HepG2 (cell line): ENCODE results near the gene CAPZB. TPM values are rescaled to one million over a fixed set of nuclear protein-coding genes. Genes with fewer than 3 reads are reported as not detected.
A peak's percentile ranks its signal among the peaks of the same experiment; 100 is the strongest.

Source experiments
- ARID4A ChIP-seq: sonication (generic); formaldehyde crosslinking; IDR thresholded peaks from 2 replicates; pipeline ENCODE4 v1.5.0; 2020; ENCODE audit warnings: mild to moderate bottlenecking, missing genetic modification reagents, borderline replicate concordance
- CERS6 ChIP-seq: sonication (generic); formaldehyde crosslinking; IDR thresholded peaks from 2 replicates; pipeline ENCODE4 v1.5.0; 2020; ENCODE audit warnings: missing genetic modification reagents
- GMEB1 ChIP-seq: sonication (generic); formaldehyde crosslinking; IDR thresholded peaks from 2 replicates; pipeline ENCODE4 v1.5.1; 2020; ENCODE audit warnings: missing genetic modification reagents, mild to moderate bottlenecking, borderline replicate concordance
- MAFF ChIP-seq: IDR thresholded peaks from 2 replicates; pipeline ENCODE4 v1.6.1; 2011; ENCODE audit warnings: low read depth, low read length, improper control_type of control experiment
- MTERF4 ChIP-seq: sonication (generic); formaldehyde crosslinking; IDR thresholded peaks from 2 replicates; pipeline ENCODE4 v1.8.0; 2023; ENCODE audit warnings: mild to moderate bottlenecking, missing genetic modification reagents
- ONECUT2 ChIP-seq: sonication (generic); formaldehyde crosslinking; IDR thresholded peaks from 2 replicates; pipeline ENCODE4 v1.4.0; 2020; ENCODE audit warnings: missing genetic modification reagents
- PITX1 ChIP-seq: sonication (generic); formaldehyde crosslinking; IDR thresholded peaks from 2 replicates; pipeline ENCODE4 v1.5.1; 2020; ENCODE audit warnings: mild to moderate bottlenecking, missing genetic modification reagents
- RFXANK ChIP-seq: IDR thresholded peaks from 2 replicates; pipeline ENCODE4 v1.6.1; 2016
- TAF15 ChIP-seq: fragments of 200-400 bp; formaldehyde crosslinking; IDR thresholded peaks from one replicate; pipeline ENCODE4 v1.6.1; 2018; ENCODE audit warnings: mild to moderate bottlenecking, low read depth, low read length; ENCODE audit not compliant: poor library complexity, severe bottlenecking
- TEF ChIP-seq: sonication (generic); formaldehyde crosslinking; IDR thresholded peaks from 2 replicates; pipeline ENCODE4 v1.5.0; 2020; ENCODE audit warnings: missing genetic modification reagents
- ZFP90 ChIP-seq: sonication (generic); formaldehyde crosslinking; IDR thresholded peaks from 2 replicates; pipeline ENCODE4 v1.8.0; 2022; ENCODE audit warnings: missing genetic modification reagents, mild to moderate bottlenecking, inconsistent platforms, borderline replicate concordance
- ZNF143 ChIP-seq: sonication (generic); formaldehyde crosslinking; IDR thresholded peaks from 2 replicates; pipeline ENCODE4 v1.4.0; 2020; ENCODE audit warnings: missing genetic modification reagents
- ZNF343 ChIP-seq: sonication (generic); formaldehyde crosslinking; IDR thresholded peaks from 2 replicates; pipeline ENCODE4 v1.4.0; 2020; ENCODE audit warnings: mild to moderate bottlenecking, missing genetic modification reagents
- ZNF383 ChIP-seq: sonication (generic); formaldehyde crosslinking; IDR thresholded peaks from 2 replicates; pipeline ENCODE4 v1.4.0; 2020; ENCODE audit warnings: missing genetic modification reagents, mild to moderate bottlenecking, borderline replicate concordance
- ZNF512B ChIP-seq: sonication (generic); formaldehyde crosslinking; IDR thresholded peaks from 2 replicates; pipeline ENCODE4 v1.5.1; 2020; ENCODE audit warnings: missing genetic modification reagents, mild to moderate bottlenecking, borderline replicate concordance
- ZNF780A ChIP-seq: sonication (generic); formaldehyde crosslinking; IDR thresholded peaks from 2 replicates; pipeline ENCODE4 v1.8.0; 2022; ENCODE audit warnings: mild to moderate bottlenecking, missing genetic modification reagents, moderate library complexity
- polyA plus RNA-seq, 8 experiments: library from polyadenylated mRNA; depleted of rRNA in 3 of 8; stranded (reverse) in 7 of 8; unstranded in 1 of 8; fragments of >200 nt; fragmentation: Illumina TruSeq in 4 of 8; extraction: Trizol in 4 of 8; gene quantifications; 2 replicates each; pipeline versions ENCODE4 v1.2.1 to v1.2.3, GENCODE V29; 2011 to 2016; ENCODE audit warnings: low read depth in 4 of 8, missing spikeins in 1 of 8, mixed read lengths in 1 of 8; ENCODE audit not compliant: insufficient read depth in 1 of 8
- total RNA-seq, 5 experiments: library from RNA; depleted of rRNA; stranded (reverse); fragments of >200 nt; fragmentation: Illumina TruSeq; extraction: Trizol; gene quantifications; 2 replicates each; pipeline ENCODE4 v1.2.3, GENCODE V29; 2016; ENCODE audit warnings: low read depth in 1 of 5

CAPZB gene
- total and polyA plus RNA-seq, 2 of the 13 experiments (the other 11 are each of a cell fraction or from before 2014, with no cell fraction given) = 58.9 to 76.9 TPM

GRCh38 chr1:19311931-19312781 is 173.2 kb downstream of the CAPZB start, which contains the start of the genes AKR7A2 and SLC66A1 (continued):
- peak; percentile 43; the same call in 1 of the 2 replicates for TF ChIP-seq GMEB1 (CRISPR knock-in tag)
- no peak for TF ChIP-seq TAF15
- TF ChIP-seq ARID4A (CRISPR knock-in tag) = peak; percentile 86
- peak; percentile 74 for TF ChIP-seq ZNF343 (CRISPR knock-in tag)
- TF ChIP-seq ZFP90 (CRISPR knock-in tag) = 0 out of 2 replicates have a peak, but pooled peaks have one; percentile 30
- TF ChIP-seq ONECUT2 (CRISPR knock-in tag) = no peak; the same call in 1 of the 2 replicates
- TF ChIP-seq MAFF = no peak
- TF ChIP-seq ZNF512B (CRISPR knock-in tag) = no peak
- TF ChIP-seq ZNF143 = peak; percentile 24; the same call in 1 of the 2 replicates
- no peak; the same call in 1 of the 2 replicates for TF ChIP-seq ZNF383 (CRISPR knock-in tag)
- no peak for TF ChIP-seq MTERF4 (CRISPR knock-in tag)
- no peak for TF ChIP-seq TEF (CRISPR knock-in tag)
- peak; percentile 44; the same call in 1 of the 2 replicates for TF ChIP-seq PITX1
- TF ChIP-seq ZNF780A (CRISPR knock-in tag) = no peak
- TF ChIP-seq CERS6 (CRISPR knock-in tag) = no peak
- TF ChIP-seq RFXANK (CRISPR knock-in tag) = no peak
